ENCODE measurements around the gene PPFIA4.

The PPFIA4 gene

GRCh38 chr1:203048555-203049051, 22.3 kb downstream of the PPFIA4 start:
- TF ChIP-seq, protein P1, sequence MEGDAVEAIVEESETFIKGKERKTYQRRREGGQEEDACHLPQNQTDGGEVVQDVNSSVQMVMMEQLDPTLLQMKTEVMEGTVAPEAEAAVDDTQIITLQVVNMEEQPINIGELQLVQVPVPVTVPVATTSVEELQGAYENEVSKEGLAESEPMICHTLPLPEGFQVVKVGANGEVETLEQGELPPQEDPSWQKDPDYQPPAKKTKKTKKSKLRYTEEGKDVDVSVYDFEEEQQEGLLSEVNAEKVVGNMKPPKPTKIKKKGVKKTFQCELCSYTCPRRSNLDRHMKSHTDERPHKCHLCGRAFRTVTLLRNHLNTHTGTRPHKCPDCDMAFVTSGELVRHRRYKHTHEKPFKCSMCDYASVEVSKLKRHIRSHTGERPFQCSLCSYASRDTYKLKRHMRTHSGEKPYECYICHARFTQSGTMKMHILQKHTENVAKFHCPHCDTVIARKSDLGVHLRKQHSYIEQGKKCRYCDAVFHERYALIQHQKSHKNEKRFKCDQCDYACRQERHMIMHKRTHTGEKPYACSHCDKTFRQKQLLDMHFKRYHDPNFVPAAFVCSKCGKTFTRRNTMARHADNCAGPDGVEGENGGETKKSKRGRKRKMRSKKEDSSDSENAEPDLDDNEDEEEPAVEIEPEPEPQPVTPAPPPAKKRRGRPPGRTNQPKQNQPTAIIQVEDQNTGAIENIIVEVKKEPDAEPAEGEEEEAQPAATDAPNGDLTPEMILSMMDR (IDR thresholded peaks at IDR 0.05; ENCODE audit: insufficient read depth, low read depth, low read length, missing control alignments) = no peak
- peak; percentile 37 for DNase-seq (ENCODE audit: low read depth)
- H3K4me3 ChIP-seq (ENCODE audit: low read length) = no peak overlapping the region

GRCh38 chr1:203049077-203049476, 22.8 kb downstream of the PPFIA4 start:
- DNase-seq (ENCODE audit: low read depth) = no peak
- H3K4me3 ChIP-seq (ENCODE audit: low read length) = no peak overlapping the region
- TF ChIP-seq, protein P1 (IDR thresholded peaks at IDR 0.05; ENCODE audit: insufficient read depth, low read depth, low read length, missing control alignments) = no peak

DNA sequence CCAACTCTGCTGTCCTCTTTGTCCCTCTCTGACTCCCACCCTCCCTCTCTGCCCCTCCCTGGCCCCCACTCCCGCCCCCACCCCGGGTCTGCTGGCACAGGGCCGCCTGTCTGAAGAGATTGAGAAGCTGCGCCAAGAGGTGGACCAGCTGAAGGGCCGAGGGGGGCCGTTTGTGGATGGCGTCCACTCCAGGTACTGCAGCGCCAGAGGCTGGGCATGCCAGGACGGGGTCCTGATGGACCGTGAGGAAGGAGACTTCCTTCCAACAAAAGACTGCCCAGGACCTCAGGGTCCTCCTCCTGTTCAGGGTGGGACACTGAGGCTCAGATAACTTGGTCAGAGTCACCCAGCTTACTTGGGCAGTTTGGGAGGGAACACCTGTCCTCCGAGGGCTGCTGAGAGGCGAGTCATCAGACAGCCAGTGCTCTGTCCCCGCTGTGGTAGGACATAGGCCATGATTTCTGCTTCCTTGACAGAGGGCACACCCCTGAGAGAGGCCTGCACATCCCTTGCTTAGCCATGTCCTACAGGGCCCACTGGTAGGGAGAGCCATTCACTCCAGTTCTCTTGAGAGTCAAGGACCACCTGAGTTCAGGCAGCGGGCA, 23.4 kb downstream of the PPFIA4 start:
- TF ChIP-seq, protein P1 (IDR thresholded peaks at IDR 0.05; ENCODE audit: insufficient read depth, low read depth, low read length, missing control alignments) = no peak
- H3K4me3 ChIP-seq (ENCODE audit: low read length) = no peak overlapping the region
- DNase-seq (ENCODE audit: low read depth) = no peak

GRCh38 chr1:203050826-203051225, 24.5 kb downstream of the PPFIA4 start:
- TF ChIP-seq, protein P1 (IDR thresholded peaks at IDR 0.05; ENCODE audit: insufficient read depth, low read depth, low read length, missing control alignments) = no peak
- no peak overlapping the region for H3K4me3 ChIP-seq (ENCODE audit: low read length)
- DNase-seq (ENCODE audit: low read depth) = no peak

DNA sequence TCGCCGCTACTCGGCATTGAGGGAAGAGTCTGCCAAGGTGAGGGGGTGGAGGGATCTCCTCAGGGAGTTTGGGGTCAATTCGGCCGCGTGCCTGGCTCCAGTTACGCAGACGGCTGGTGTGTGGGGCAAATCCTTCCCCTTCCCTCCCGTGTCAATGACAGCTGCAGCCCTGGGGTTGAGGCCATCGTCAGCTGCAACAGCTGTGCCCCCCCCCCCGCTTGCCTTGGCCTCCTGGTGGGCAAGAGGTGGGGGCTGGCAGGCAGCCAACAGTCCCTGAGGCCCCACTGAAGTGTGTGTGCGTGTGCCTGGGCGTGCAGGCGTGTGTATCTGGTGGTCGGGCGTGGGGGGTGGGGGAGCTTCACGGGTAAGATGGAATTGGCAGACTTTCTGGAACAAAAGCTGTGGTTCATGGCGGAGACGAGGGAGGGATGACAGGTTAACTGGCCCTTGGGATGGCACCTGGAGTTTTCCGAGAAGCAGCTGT, 25.6 kb downstream of the PPFIA4 start:
- no peak for DNase-seq (ENCODE audit: low read depth)
- TF ChIP-seq, protein P1 (IDR thresholded peaks at IDR 0.05; ENCODE audit: insufficient read depth, low read depth, low read length, missing control alignments) = no peak
- H3K4me3 ChIP-seq (ENCODE audit: low read length) = no peak overlapping the region

DNA sequence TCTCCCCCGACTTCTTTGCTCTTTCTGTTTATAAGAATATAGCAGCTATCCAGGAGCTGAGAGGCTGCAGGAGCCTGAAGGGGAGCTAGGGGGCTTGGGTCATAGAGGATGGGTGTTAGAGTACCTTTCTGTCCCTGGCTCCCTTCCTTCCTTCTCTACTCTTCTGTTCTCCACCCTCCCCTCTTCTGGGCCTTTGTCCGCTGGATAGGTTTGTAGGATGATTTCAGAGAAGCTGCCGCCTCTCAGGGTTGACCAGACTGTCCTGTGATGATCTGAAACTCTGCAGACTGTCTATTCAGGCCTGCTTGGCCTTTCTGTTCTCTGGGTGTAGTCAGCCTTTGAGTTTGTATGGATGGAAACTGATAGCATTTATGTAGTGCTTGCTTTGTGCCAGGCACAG, 26.3 kb downstream of the PPFIA4 start:
- TF ChIP-seq, protein P1 (IDR thresholded peaks at IDR 0.05; ENCODE audit: insufficient read depth, low read depth, low read length, missing control alignments) = no peak
- no peak for DNase-seq (ENCODE audit: low read depth)
- no peak overlapping the region for H3K4me3 ChIP-seq (ENCODE audit: low read length)

DNA sequence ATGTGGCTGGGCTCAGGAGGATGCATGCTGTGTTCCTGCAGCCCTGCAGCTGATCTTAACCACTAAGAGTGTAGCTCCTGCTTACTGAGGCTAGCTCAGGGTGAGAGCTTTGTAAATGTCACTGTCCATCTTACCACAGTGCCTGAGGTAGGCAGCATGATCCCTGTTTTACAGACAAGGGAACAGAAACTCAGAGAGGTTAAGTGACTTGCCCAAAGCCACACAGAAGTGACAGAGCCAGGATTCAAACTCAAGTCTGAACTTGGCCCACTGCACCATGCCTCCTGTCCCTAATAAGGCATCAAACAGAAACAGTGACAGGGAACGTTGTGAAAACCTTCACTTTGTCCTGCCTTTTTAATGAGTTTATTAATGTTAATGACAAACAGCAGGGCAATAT, 27.9 kb downstream of the PPFIA4 start:
- TF ChIP-seq, protein P1 (IDR thresholded peaks at IDR 0.05; ENCODE audit: insufficient read depth, low read depth, low read length, missing control alignments) = no peak
- H3K4me3 ChIP-seq (ENCODE audit: low read length) = no peak overlapping the region
- DNase-seq (ENCODE audit: low read depth) = no peak

All from epithelial cell of esophagus (primary cell).